Measurements from ENCODE around the gene ASTN2. TPM values are rescaled to one million over a fixed set of nuclear protein-coding genes. Genes with fewer than 3 reads are reported as not detected.

The ASTN2 gene
- total and polyA plus RNA-seq, 10 of the 15 experiments (the other 5 are each of a cell fraction or from before 2014, with no cell fraction given), result 1.4 to 15.7 (median 7.0) TPM

DNA sequence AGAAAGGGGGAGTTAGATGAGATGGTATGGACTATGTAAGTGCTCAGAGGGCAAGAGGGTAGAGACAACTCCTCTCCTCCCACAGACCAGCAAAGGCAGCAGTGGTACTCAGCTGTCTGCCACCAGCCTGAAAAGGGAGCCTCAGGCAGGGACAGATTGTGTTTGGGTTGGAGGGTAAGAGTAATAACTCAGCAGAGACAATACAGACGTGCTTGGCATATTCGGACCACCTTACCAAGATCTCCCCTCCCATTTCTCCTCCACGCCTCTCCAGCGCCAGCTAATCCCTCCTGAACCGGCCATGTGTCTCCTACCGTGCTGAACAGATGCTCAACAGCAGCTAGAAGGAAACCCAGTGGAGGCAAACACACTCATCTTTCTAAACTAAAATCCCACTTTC, 180.8 kb downstream of the ASTN2 start:
- POLR2A ChIA-PET, result no interaction called here
- no peak for DNase-seq (ENCODE audit: low read depth, low spot score)
- Histone ChIP-seq H3K4me2 (ENCODE audit: control insufficient read depth, insufficient read depth) (no peak overlapping the region), H3K27ac (ENCODE audit: control insufficient read depth, insufficient read depth) (no peak overlapping the region), H3K4me1 (ENCODE audit: control insufficient read depth, insufficient read depth, low read length) (no peaks in the 10 kb centered on the region), H2AFZ (ENCODE audit: control insufficient read depth, low read depth, low read length) (no peak overlapping the region), H3K36me3 (ENCODE audit: control insufficient read depth in 2 of 2, insufficient read depth in 2 of 2, low read length in 1 of 2) (no peaks in the 10 kb centered on the region), H3K9ac (ENCODE audit: control insufficient read depth, insufficient read depth, low read length) (no peak overlapping the region), H3K9me3 (replicated peaks; ENCODE audit: control insufficient read depth, insufficient read depth, low read length) (no peaks in the 10 kb centered on the region), H3K4me3 (no peak overlapping the region), H3K27me3 (replicated peaks in 1 of 2; ENCODE audit: control insufficient read depth in 2 of 2, insufficient read depth in 2 of 2, low read length in 1 of 2) (no peaks in the 10 kb centered on the region; a peak in 1 of 4 replicates), H4K20me1 (ENCODE audit: control insufficient read depth, insufficient read depth) (no peaks in the 10 kb centered on the region), H3K79me2 (ENCODE audit: control insufficient read depth, insufficient read depth, low read length) (no peaks in the 10 kb centered on the region)
- no TSS peak for BruUV-seq (replicated peaks)
- no peak for ATAC-seq
- SMC1A ChIA-PET (ENCODE audit: uncharacterized antibody, unreplicated experiment), result no interaction called here
- no peak for FAIRE-seq
- in situ Hi-C loops (cut with MboI), result no loop called here
- RAD21 ChIA-PET (ENCODE audit: unreplicated experiment), result no interaction called here
- intact Hi-C loops (cut with micrococcal nuclease; ENCODE audit: unreplicated experiment), result no loop called here
- CTCF ChIA-PET, result no interaction called here
- WGBS (ENCODE audit: insufficient coverage, insufficient replicate concordance, low lambda C conversion rate, missing lambda C conversion rate), result 2% methylated on average over 6 of the region's 6 CpGs
- TF ChIP-seq CHD4 (IDR thresholded peaks at IDR 0.05) (no peak), PAX5 (IDR thresholded peaks at IDR 0.05; ENCODE audit: borderline replicate concordance, low read depth, low read length) (no peak)

GRCh38 chr9:117233016-117233415, 181.8 kb downstream of the ASTN2 start:
- no peaks in the 10 kb centered on the region for H3K36me3 ChIP-seq (ENCODE audit: control insufficient read depth in 2 of 2, insufficient read depth in 2 of 2, low read length in 1 of 2)
- intact Hi-C loops (cut with micrococcal nuclease; ENCODE audit: unreplicated experiment), result no loop called here
- H3K9me3 ChIP-seq (replicated peaks; ENCODE audit: control insufficient read depth, insufficient read depth, low read length), result no peaks in the 10 kb centered on the region
- no peak overlapping the region for H3K27ac ChIP-seq (ENCODE audit: control insufficient read depth, insufficient read depth)
- WGBS (ENCODE audit: insufficient coverage, insufficient replicate concordance, low lambda C conversion rate, missing lambda C conversion rate), result 12% methylated on average over 4 of the region's 4 CpGs
- DNase-seq (ENCODE audit: low read depth, low spot score), result no peak
- ChIA-PET RAD21 (ENCODE audit: unreplicated experiment) (no interaction called here), POLR2A (no interaction called here), SMC1A (ENCODE audit: uncharacterized antibody, unreplicated experiment) (no interaction called here), CTCF (no interaction called here)
- no peak for ATAC-seq
- no peaks in the 10 kb centered on the region; a peak in 1 of 4 replicates for H3K27me3 ChIP-seq (replicated peaks in 1 of 2; ENCODE audit: control insufficient read depth in 2 of 2, insufficient read depth in 2 of 2, low read length in 1 of 2)
- no peaks in the 10 kb centered on the region for H3K4me1 ChIP-seq (ENCODE audit: control insufficient read depth, insufficient read depth, low read length)
- no TSS peak for BruUV-seq (replicated peaks)
- no peak overlapping the region for H3K4me2 ChIP-seq (ENCODE audit: control insufficient read depth, insufficient read depth)
- no peak for FAIRE-seq
- no peak overlapping the region for H2AFZ ChIP-seq (ENCODE audit: control insufficient read depth, low read depth, low read length)
- no peak overlapping the region for H3K9ac ChIP-seq (ENCODE audit: control insufficient read depth, insufficient read depth, low read length)
- no peaks in the 10 kb centered on the region for H4K20me1 ChIP-seq (ENCODE audit: control insufficient read depth, insufficient read depth)
- H3K4me3 ChIP-seq, result no peak overlapping the region
- no peaks in the 10 kb centered on the region for H3K79me2 ChIP-seq (ENCODE audit: control insufficient read depth, insufficient read depth, low read length)
- in situ Hi-C loops (cut with MboI), result no loop called here
- TF ChIP-seq KLF5 (IDR thresholded peaks at IDR 0.05; ENCODE audit: partially characterized antibody) (no peak), MEF2A (IDR thresholded peaks at IDR 0.05; ENCODE audit: insufficient read depth, low read depth, low read length) (no peak), POLR2A (IDR thresholded peaks at IDR 0.05; ENCODE audit: low read depth, low read length) (no peak), ZNF274 (IDR thresholded peaks at IDR 0.05; ENCODE audit: insufficient read depth, insufficient read length) (no peak), SUPT20H (IDR thresholded peaks at IDR 0.05; ENCODE audit: borderline replicate concordance, control insufficient read depth, low read depth, low read length) (no peak), SIX5 (IDR thresholded peaks at IDR 0.05; ENCODE audit: low read depth, low read length, severe bottlenecking) (no peak), CHD2 (IDR thresholded peaks at IDR 0.05; ENCODE audit: borderline replicate concordance, low read depth, low read length) (no peak), POLR2AphosphoS5 (IDR thresholded peaks at IDR 0.05; ENCODE audit: low read length) (no peak), GATAD2B (conservative IDR thresholded peaks at IDR 0.05; ENCODE audit: low read depth) (no peak), SPI1 (IDR thresholded peaks at IDR 0.05; ENCODE audit: borderline replicate concordance, insufficient read depth, low read depth, low read length) (no peak), CUX1 (IDR thresholded peaks at IDR 0.05; ENCODE audit: insufficient replicate concordance, low read depth, low read length) (no peak)
